CD4-positive, alpha-beta T cell treated with Interleukin-21 for 1 hour (primary cell): Measurements from ENCODE around the gene HSPA1B.
"Not testable (repeated sequence)": the region's sequence is repeated elsewhere in the genome, so short reads cannot be mapped to it uniquely, and the experiment has no call there.

Source experiments
- DNase-seq: peaks from one replicate; pipeline ENCODE4 v3.0.0-alpha.2; 2020

HSPA1B gene

DNA sequence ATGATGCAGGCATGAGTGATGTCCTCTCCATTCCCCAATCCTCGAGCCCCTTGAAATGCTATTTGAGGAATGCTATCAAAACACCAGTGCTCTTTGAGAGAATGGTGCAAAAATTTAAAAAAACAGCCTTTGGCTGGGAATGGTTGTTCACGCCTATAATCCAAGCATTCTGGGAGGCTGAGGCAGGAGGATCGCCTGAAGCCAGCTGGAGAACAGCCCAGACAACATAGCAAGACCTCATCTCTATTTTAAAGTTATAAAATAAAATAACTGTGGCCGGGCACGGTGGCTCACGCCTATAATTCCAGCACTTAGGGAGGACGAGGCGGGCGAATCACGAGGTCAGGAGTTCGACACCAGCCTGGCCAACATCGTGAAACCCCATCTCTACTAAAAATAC is 27.8 kb upstream of the HSPA1B start:
- no peak for DNase-seq

DNA sequence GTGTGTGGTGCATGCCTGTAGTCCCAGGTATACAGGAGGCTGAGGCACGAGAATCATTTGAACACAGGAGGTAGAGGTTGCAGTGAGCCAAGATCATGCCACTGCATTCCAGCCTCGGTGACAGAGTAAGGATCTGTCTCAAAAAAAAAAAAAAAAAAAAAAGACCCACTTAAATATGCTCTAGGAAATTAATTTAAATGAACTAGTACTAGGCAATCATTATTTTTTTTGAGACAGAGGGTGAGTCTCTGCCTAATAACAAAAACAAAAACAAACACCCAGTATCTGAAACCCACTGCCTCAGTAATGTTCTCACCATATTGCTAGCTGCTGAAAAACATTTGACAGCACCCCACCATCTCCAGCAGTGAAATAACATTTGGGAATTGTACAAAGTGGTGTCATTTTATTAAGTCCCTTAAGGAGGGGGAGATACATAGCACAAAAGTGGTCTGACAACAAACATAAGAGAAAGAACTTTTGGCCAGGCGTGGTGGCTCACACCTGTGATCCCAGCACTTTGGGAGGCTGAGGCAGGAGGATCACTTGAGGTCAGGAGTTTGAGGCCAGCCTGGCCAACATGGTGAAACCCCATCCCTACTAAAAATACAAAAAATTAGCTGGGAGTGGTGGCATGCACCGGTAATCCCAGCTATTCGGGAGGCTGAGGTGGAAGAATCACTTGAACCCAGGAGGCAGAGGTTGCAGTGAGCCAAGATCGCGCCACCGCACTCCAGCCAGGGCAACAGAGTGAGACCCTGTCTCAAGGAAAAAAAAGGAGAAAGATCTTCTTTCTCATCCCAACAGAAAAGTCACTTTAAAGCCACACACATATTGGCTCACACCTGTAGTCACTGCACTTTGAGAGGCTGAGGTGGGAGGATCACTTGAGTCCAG is 26.3 kb upstream of the HSPA1B start:
- DNase-seq: not testable (repeated sequence)

DNA sequence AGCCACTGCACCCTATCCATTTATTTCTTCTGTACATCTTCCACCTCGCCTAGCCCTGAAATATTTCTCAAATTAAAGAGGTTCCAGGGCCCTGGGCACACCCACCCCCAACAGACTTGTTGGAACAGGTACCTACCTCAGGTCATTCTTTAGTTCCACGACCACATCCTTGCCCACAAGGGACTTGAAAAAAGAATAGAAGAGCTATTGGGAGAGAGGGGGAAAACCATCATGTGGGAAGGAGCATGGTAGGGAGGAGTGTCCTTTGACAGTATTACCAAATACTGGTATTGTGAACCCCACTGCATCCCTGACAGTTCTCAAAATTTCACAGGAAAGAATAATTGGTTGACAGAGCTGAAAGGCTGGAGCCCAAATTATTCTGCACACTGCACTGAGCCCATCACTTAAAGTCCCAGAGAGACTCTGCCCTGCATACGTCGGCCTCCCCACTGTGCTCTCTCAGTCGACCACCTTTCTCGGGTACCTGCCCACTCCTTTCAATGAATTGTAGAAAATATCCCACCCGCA is 21.5 kb upstream of the HSPA1B start:
- DNase-seq: no peak

DNA sequence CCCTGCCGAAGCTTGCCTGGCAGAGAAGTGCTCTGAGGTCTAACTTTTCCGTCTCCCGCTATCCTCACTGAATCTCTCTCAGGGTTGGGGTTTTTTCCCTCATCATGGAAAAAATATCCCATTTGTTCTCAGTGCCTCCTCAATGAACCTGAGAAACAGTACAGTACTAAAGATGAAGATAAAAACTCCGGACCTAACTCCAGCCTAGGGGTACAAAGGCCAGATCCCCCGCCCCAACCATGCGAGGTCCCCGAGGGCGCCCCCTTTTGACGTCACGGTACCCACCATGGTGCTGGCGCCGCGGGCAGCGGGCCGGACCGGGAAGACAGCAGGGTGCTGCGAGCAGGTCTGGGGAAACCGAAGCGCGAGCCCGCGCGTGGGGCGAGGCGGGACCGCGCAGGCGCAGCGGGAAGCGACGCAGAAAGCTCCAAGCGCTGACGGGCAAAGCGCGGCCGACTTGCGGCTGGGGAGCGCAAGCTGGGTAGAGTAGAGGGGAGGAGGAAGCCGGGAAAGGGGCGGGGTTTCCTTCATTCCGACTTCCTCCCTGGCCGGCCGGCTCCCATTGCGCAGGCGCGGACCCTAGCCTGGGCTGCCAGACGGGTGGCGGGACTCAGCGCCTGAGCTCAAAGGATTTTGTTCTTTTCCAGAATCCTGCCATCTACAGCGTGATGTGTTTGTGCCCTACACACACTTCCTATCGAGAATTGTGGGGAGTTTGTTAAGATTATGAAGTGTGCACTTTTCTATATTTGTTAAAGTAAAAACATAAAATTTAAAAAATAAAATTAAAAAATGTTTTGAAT is 20.9 kb upstream of the HSPA1B start, which contains the start of gene LSM2:
Gene LSM2, minus strand, starts transcription at position 497 of the 803 bp plus-strand sequence. Its CDS starts 209 bp downstream, at position 288.
- peak; percentile 97 for DNase-seq

DNA sequence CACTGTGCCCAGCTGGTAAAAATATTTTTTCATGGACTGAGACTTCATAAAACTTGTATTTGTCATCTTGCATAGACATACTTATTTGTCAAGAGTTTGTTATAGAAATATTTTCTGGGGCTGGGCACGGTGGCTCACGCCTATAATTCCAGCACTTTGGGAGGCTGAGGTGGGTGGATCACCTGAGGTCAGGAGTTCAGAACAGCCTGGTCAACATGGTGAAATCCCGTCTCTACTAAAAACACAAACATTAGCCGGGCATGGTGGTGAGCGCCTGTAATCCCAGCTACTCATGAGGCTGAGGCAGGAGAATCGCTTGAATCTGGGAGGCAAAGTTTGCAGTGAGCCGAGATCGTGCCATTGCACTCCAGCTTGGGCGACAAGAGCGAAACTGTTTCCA is 18.9 kb upstream of the HSPA1B start:
- DNase-seq: not testable (repeated sequence)

DNA sequence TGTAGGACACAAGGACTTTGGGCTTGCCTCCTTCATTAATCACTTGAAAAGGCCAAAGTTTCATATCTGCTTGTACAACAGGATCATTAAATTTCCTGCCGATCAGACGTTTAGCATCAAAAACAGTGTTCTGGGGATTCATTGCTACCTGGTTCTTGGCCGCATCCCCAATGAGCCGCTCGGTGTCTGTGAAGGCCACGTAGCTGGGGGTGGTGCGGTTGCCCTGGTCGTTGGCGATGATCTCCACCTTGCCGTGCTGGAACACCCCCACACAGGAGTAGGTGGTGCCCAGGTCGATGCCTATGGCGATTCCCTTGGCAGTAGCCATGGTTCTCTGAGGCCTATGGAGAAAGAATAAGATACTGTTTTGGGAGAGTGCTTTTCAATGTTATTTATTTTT is 15.9 kb upstream of the HSPA1B start:
- no peak for DNase-seq

DNA sequence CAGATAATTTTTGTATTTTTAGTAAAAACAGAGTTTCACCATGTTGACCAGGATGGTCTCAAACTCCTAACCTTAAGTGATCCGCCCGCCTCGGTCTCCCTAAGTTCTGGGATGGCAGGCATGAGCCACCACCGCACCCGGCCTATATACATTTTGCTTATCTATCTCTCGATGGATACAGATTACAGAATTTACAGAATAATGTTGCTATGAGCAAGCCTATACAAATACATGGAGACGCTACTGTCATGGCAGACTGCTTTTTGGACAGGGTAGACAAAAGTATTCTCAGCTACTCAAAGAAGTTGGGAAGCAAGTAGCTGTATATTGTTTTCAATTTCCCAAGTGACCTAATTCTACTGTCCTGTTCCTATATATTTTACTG is 14.1 kb upstream of the HSPA1B start:
- no peak for DNase-seq

DNA sequence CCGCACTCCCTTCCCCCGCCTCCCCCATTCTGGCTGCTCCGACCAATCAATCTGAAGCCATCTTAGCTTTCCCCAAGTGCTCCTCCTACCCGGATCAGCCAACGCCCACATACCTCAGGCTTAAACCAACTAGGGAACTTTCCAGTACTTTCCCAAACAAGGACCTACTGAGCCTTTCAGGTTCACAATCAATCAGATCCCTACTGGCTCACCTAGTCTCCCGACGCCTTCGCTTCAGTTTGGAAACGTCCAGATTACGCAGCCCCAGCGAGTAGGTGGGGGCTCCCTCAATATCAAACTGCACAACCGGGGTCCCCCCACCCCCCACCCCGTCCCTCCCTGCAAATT is 12.9 kb upstream of the HSPA1B start:
- DNase-seq: peak; percentile 79

DNA sequence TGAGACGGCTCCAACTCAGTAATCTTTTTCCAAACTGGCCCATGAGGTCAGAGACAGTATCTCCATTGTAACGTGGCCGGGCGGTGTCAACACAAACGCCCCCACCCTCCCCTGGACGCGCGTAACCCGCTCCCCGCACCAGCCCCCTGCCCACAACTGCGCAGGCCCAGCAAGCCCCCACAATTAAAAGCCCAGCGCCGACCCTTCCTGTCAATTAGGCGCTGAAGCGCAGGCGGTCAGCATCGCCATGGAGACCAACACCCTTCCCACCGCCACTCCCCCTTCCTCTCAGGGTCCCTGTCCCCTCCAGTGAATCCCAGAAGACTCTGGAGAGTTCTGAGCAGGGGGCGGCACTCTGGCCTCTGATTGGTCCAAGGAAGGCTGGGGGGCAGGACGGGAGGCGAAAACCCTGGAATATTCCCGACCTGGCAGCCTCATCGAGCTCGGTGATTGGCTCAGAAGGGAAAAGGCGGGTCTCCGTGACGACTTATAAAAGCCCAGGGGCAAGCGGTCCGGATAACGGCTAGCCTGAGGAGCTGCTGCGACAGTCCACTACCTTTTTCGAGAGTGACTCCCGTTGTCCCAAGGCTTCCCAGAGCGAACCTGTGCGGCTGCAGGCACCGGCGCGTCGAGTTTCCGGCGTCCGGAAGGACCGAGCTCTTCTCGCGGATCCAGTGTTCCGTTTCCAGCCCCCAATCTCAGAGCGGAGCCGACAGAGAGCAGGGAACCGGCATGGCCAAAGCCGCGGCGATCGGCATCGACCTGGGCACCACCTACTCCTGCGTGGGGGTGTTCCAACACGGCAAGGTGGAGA is 12.3 kb upstream of the HSPA1B start, which contains the start of the genes HSPA1A and HSPA1L:
Gene HSPA1A, plus strand, starts transcription at position 519 of the 814 bp plus-strand sequence. Its CDS starts 214 bp downstream, at position 733.
Gene HSPA1L, minus strand, starts transcription at position 259 of the 814 bp plus-strand sequence. CDS start 3,311 bp downstream, outside the sequence.
- peak; percentile 86 for DNase-seq

DNA sequence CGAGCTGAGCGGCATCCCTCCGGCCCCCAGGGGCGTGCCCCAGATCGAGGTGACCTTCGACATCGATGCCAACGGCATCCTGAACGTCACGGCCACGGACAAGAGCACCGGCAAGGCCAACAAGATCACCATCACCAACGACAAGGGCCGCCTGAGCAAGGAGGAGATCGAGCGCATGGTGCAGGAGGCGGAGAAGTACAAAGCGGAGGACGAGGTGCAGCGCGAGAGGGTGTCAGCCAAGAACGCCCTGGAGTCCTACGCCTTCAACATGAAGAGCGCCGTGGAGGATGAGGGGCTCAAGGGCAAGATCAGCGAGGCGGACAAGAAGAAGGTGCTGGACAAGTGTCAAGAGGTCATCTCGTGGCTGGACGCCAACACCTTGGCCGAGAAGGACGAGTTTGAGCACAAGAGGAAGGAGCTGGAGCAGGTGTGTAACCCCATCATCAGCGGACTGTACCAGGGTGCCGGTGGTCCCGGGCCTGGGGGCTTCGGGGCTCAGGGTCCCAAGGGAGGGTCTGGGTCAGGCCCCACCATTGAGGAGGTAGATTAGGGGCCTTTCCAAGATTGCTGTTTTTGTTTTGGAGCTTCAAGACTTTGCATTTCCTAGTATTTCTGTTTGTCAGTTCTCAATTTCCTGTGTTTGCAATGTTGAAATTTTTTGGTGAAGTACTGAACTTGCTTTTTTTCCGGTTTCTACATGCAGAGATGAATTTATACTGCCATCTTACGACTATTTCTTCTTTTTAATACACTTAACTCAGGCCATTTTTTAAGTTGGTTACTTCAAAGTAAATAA is 10.2 kb upstream of the HSPA1B start:
- peak; percentile 63 for DNase-seq

DNA sequence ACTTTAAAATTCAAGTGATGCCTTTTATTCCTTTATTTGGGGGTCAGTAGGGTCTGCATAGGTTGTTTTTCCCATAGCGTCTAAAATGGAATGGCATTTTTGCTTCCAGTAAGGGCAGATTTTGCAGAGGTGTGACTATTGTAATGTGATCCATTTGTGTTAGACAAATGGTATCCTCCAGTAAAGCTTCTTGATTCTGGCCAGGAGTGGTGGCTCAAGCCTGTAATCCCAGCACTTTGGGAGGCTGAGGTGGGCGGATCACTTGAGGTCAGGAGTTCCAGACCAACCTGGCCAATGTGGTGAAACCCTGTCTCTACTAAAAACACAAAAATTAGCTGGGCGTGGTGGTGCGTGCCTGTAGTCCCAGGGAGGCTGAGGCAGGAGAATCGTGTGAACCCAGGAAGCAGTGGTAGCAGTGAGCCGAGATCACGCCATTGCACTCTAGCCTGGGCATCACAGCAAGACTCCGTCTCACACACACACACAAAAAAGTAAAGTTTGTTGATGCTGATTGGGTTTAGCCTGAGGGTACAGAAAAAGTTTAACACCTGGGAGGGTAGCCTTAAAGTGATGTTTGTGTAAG is 9.5 kb upstream of the HSPA1B start:
- peak; percentile 29 for DNase-seq

DNA sequence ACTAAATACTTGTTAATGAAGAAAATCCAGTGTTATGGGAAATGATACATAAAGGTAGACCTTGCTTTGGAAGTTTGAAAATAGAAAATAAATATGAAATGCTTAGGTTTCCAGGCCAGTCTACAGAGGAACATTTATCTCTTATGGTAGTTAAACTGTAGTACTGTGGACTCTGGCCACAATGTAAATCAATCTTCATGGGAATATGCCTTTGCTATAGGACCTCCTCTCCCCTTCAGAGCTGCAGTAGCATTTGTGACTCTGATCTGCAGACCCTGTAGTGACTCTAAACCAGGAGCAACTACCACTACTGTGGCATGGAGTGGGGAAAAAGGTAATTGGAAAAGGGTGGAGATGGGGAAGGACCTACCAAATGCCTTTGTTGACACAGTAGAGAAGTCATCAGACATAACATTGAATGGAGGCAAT is 7.7 kb upstream of the HSPA1B start:
- no peak for DNase-seq

DNA sequence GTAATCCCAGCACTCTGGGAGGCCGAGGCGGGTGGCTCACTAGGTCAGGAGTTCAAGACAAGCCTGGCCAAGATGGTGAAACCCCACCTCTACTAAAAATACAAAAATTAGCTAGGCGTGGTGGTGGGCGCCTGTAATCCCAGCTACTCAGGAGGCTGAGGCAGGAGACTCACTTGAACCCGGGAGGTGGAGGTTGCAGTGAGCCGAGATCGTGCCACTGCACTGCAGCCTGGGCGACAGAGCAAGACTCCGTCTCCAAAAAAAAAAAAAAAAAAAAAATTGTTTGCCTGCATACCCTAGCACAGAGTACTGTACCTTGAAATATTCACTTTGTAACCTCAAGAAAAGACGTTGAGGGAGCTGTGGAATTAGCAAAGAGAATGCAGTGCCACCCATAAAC is 7.1 kb upstream of the HSPA1B start:
- not testable (repeated sequence) for DNase-seq

DNA sequence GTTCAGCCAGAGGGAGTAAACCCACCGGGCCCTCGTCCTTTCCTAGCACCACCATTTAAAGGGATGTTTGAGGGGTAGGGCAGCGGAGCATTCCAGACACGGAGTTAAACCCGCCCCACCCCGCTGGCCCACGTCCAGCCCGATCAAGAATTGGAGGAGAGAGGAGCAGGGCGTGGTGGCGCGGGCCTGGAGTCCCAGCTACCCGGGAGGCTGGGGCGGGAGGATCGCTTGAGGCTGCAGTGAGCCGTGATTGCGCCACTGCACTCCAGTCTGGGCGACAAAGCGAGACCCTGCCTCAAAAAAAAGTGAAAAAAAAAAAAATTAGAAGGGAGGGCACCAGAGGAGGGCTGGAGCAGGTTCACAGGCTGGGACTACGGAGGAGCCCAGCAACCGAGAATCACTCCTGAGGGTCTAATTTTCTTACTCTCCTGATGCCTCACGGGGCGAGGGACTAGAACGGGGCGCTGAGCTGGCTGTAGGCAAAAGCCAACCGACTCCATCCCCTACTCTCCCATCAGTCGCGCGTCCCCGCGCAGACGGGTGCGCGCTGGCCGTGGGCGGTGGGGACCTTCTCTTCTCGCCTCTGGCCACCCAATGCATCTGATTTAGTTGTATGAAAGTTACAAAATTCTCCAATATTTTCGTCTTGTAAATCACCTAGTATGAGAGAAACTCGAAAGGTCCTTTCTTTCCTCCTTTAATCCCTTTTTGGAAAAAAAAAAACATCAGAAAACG is 6.1 kb upstream of the HSPA1B start:
- DNase-seq: no peak

DNA sequence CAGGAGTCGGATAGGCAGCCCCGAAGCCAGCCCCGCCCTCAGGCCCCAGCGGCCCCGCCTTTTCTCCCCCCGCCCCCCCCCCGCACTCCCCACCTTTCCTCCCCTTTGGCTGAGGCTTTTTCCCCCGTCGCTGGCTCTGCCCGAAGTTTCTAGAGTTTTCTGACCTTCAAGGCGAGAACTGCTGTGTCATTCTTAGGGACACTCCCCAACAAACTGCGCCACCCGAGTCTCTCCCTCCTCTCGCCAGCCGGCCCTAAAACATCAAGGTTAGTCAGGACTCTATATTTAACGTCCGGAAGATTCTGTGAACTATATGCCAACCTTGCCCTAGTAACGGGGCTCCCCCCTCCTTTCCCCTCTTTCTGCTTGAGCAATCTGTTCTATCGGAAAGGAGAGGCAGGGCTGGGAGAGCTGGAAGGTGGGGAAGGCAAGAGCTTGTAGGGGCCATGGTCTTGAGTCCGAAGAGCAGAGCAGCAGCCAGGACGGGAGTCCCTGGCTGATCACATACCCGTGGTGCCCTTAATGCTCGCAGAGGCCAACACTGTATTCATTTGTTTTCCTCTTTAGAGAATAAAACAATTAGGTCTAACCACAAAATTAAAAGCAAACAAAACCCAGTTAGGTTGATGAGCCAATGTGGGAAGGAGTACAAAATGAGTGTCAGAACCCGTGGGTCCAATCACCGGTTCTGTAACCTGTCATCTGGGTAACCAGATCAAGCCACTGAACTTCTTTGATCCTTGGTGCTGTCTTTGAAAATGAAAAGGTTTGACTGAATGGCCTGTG is 5.3 kb upstream of the HSPA1B start:
- peak; percentile 80 for DNase-seq

DNA sequence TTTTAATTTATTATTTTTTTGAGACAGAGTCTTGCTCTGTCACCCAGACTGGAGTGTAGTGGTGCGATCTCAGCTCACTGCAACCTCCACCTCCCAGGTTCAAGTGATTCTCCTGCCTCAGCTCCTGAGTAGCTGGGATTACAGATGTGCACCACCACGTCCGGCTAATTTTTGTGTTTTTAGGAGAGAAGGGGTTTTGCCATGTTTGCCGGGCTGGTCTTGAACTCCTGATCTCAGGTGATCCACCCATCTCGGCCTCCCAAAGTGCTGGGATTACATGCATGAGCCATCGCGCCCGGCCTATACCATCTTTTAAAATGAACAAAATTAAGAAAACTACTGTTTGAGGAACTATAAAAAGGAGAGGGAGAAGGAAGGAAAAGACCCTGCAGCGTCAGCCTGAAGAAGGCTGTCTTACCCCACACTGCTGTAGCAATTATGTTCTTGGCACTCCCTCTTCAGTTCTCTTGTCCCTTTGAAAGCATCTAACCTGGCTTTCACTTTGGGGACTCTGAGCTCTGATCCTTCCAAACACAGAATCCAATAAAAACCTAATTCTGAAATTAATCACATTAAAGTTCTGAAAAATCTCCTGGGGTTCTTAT is 3.8 kb upstream of the HSPA1B start:
- not testable (repeated sequence) for DNase-seq

DNA sequence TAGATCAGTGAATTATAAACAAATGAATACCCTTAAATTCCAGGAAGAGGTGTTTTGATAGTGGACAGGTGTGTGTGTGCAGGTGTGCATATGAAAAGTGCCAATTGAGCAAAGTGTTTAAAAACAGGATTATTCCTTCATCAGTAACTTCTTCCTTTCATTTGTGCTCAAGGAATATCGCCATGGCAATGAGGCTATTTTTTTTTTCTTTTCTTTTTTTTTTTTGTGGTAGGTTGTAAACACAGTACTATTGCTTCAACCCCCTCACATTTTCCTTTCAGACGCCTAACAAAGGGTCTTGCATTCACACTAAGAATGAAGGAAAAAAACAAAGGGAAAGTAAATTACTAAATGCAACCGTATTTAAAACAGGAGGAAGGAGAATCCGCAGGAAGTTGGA is 2.0 kb upstream of the HSPA1B start:
- no peak for DNase-seq

DNA sequence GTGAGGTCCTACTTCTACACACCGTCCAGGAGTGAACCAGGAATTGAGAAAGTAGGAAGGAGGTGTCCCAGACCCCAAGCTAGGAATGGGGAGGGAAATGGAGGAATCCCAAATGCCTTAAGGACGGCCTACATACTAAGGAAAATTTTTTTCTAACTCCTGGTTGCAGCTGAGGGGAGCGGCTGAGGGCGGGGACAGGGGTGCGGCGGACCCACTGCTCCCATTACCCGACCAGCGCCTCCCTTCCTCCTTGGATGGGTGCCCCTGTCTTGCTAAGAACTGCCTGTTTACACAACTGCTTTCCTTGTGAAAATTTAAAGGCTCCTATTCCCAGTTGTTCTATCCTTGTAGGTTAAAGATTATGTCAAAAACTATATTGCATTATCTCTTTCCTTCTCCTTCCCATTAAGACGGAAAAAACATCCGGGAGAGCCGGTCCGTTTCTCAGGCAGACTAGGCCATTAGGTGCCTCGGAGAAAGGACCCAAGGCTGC is 699 bp upstream of the HSPA1B start:
- DNase-seq: no peak
